Activated T-cell treated with anti-CD3 and anti-CD28 coated beads for 48 hours (primary cell): ENCODE measurements around the gene LRRC4.

Experiments used
- DNase-seq: peaks from one replicate; pipeline ENCODE4 v3.0.0-alpha.2; 2020; ENCODE audit warnings: low read depth

Gene LRRC4

DNA sequence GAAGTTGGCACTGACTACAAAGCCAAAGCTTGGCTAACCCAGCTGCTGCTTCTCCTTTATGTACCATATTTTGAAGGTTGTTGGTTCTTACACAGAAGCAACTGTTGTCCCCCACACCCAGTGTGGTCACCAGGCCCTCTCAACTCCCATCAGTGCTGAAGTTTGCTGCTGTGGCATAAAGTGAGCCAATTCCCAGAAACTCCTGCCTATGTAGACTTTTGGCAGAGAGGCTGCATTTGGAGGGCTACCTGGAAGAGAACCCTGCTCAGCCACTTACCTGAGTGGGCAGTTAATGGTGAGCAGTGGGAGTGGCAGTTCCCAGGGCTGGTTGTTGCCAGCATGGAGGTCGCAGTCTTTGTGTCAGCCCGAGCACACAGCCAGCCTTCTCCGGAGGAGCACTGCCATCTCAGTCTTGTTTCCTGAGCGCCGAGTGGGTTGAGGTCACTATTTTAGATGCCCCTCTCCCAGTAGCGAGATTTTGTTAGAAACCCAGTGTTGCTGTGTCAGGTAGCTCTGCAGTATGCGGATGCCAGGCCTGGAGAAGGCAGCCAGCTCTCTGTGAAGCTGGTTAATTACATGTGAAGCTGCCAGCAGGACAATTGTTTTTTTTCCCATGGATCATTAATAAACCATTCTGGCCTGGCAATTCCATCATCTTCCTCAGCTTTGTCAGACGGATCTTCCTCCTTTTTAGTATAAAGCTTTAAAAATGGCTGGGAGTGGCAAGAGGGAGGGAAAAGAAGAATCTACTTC lies 24.5 kb downstream of the LRRC4 start:
- no peak for DNase-seq

- DNase-seq: no peak
Measured at GRCh38 chr7:128005759-128006159, 25.5 kb downstream of the LRRC4 start.

- DNase-seq: no peak
Measured at GRCh38 chr7:128005117-128005516, 26.1 kb downstream of the LRRC4 start.

DNA sequence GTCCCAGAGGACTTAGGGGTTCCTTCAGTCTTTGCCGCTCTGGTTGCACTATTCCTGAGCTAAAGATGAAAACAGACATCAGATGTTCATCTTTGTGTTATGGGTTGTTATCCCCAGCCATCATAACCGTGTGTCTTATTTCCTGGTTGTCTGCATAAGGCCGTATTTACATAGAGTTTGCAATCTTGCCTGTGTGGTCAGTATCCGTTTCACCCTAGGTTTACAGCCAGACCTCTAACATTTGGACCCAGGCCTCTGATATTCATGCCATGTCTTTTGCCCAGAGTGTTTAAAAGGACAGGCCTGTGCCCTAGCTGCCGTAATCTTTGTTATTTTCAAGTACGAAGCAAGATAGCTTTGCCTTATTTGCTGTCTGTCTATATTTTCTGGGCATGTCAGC lies 26.6 kb downstream of the LRRC4 start:
- DNase-seq: no peak

DNA sequence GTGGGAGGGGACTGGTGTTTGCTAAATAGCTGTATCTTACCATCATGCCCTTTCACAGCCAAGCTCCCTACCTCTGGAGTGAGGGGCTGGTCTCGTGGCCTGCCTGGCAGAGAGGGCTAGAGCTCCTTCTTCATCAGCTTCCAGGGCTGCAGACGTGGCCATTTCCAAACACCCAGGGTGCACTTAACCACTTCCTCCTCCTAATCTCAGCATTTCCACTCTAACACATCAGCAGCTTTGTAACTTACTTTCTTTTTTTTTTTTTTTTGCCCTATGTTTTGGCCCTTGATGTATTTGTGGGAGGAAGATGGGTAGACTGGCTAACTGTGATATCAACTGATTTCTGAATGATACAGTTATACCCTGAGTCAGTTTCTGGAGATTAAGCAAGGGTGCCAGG lies 27.4 kb downstream of the LRRC4 start:
- no peak for DNase-seq

- no peak for DNase-seq
Measured at GRCh38 chr7:128003167-128003566, 28.1 kb downstream of the LRRC4 start.

DNA sequence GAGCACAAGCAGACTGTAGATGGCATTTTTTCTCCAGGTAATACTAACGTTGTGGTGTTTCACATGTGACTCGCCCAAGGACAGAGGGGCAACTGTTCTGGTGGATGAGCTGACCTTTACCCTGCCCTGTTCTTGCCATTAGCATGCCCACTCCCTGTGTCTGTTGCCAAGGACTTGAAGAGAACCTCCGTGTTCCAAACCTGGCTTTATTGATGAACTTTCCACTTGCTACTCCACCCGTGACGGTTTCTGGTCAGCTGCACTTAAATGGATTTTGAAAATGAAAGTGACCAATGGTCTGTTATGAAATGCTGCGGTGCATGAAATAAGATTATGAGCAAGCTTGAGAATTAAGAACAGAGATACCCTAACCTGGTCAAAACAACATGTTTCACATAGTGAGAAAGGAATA lies 30.4 kb downstream of the LRRC4 start:
- DNase-seq: no peak

- no peak for DNase-seq
Measured at GRCh38 chr7:128000048-128000447, 31.2 kb downstream of the LRRC4 start.

GRCh38 chr7:127998671-127999070 lies 32.6 kb downstream of the LRRC4 start:
- DNase-seq: no peak

DNA sequence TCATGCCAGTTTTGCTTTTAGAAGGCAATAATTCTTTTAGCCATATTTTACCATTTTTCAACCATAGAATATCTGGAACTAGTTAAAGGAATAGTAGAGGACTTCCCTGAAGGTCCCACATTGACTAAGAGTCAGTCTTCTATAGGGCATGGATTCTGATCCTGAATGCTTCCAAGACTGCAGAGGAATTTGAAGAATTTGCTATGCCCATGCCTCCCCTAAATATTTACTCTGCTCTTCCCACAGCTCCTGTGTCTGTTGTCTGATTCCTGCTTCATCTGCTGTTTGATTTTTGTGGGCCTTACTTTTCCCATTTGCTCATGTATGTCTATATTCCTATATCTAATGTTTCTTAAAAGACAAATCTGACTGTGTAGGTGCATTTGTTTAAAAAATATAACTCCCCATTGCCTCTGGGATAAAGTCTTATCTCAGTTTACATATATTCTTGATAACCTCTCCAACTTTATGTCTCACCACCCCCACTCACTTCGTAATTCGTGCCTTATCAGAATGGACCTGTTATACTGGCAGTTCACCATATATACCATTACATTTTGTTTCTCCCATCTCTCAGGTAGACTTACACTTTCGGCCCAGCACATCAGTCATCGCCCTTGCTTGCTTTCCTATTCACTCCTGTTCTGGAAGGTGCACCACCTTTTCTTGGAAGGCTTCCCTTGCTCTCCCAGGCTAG lies 33.9 kb downstream of the LRRC4 start:
- no peak for DNase-seq

GRCh38 chr7:127996253-127997071 lies 34.8 kb downstream of the LRRC4 start:
- DNase-seq: no peak

DNA sequence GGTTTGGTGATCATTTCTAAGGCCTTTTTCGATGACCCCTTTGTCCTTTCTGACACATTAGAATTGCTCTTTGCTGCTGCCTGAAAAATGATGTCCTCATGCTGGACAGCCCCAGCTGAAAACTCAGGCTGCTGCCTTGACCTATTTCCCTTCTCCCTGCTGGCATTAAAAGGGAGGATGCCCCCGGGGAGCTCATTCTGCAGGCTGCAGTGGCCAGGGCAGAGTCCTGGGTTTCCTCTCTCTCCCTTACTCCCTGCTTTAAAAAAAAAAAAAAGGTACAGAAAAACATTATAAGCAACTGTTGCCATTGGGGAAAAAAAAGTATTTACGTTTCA lies 35.4 kb downstream of the LRRC4 start:
- DNase-seq: no peak

- DNase-seq: no peak
Measured at GRCh38 chr7:127995156-127995880, 35.9 kb downstream of the LRRC4 start.

- DNase-seq: no peak
Measured at GRCh38 chr7:127993987-127994386, 37.2 kb downstream of the LRRC4 start.

DNA sequence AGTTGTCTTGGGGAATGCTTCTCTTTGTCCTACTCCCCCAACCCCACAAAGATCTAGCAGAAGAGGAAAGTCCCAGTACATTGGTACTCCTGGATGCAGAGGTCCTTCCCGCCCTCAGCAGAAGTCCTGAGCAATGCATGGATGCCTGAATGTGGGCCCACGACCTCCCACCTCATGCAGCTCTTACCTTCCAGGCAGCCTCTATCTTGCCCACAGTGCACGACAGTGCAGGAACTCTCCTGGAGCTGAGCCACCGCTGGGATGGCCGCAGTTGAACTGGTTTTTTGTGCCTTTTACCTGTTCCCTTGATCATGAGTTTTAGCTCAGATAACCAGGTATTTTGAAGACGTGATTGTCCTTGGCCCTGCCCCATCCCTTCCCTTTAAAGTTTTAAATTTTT lies 37.9 kb downstream of the LRRC4 start:
- no peak for DNase-seq

DNA sequence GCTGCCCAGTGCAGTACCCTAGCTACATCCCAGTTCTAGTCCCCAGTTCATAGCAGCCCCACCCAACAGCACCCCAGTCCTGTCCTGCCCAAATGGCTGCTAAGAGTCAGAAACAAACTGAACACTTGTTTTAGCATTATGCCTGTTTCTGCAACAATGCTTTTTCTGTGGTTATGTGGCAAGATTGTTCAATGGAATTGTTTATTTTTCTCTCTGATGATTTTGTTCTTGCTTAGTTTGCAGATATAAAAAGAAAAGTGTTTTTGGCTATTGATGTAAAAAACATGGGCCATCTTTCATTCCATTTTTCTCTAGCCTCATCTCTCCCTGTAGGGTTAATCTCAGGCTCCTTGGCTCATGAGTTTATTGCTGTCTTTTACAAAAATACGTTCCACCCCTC lies 42.5 kb downstream of the LRRC4 start:
- no peak for DNase-seq

- no peak for DNase-seq
Measured at GRCh38 chr7:127986581-127987521, 44.4 kb downstream of the LRRC4 start.

- DNase-seq: no peak
Measured at GRCh38 chr7:127983804-127984332, 47.4 kb downstream of the LRRC4 start.

DNA sequence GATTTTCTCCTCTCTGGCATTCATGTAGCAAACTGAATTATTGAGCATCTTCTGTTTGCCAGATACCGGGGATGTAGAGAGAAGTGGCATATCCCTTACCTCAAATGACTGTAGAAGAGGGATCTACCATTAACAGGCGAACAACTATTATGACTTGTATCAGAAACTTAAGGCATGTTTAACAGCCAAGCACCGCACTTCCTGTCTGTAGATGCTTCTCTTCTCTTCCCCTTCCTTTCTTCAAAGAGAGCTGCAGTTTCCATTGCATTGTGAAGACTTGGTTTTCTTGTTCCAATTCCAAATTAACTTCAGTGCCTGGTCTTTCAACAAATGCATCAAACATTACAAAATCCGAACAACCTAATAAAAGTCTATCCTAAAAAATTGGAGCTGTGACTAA lies 49.3 kb downstream of the LRRC4 start:
- no peak for DNase-seq

DNA sequence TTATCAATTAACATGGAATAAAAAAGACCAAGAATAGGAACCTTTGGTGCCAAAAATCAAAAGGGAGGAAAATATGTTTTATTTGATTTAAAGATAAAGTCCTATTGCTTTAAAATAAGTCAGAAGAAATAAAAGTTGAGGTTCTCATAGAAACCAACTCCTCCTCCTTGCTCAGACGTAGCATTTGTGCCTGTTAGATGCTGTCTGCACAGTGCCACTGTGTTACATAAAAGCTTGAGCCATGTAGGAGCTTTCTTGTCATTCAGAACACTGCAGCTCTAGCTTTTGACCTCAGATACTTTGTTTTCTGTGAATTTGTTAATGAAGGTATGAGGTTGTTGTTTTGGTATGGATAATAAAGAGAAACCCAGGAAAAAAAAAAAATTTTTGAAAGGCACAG lies 50.3 kb downstream of the LRRC4 start:
- no peak for DNase-seq

DNA sequence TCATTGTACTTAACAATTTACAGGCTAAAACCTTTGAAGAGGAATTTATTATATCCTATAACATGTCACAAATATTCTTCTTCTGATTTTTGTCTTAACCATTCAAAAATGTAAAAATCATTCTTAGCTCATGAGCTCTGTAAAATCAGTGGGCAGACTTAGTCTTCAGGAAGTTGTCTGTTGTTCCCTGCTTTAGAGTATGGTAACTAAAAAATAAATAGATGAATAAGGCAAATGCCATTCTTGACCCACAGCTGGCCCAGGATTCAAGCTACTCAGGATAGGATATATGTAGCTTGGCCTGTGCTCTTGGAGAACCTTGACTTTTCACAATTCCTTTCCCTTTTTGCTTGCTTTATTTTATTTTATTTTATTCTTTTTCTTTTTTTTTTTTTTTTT lies 51.5 kb downstream of the LRRC4 start:
- no peak for DNase-seq
